ENCODE data around the gene INO80B.
"Not testable (repeated sequence)": the region's sequence is repeated elsewhere in the genome, so short reads cannot be mapped to it uniquely, and the experiment has no call there.

INO80B gene

DNA sequence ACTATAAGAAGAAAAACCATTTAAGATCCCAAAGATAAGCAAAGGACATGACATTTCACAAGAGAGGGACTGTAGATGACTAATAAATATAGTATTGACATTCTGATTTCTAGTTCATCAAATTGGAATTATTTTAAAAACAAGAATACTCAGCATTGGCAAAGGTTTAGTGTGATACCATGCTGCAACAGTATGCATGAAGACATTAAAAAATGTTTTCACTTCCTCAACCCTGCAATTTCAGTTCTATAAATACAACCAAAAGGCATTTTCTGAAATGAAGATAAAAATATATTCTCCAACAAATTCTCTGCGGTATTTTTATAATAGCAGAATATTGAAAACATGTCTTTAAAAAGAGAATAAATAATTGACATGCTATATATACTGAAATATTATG, 35.5 kb upstream of the INO80B start:
- ChIA-PET CTCF (interaction anchor here (1.2 to 3.1 kb wide), 2 partner anchors 27 to 28 kb away, joined by 3 to 14 read pairs; no protein-coding TSS in a partner anchor), POLR2A (no interaction called here)
- H3K4me3 ChIP-seq (ENCODE audit: low read depth, low read length): no peak overlapping the region
- TF ChIP-seq CTCF (IDR thresholded peaks at IDR 0.05; ENCODE audit: insufficient read depth, low read length, missing control alignments): no peak
- no peak for DNase-seq (ENCODE audit: low read depth, low spot score)

GRCh38 chr2:74420006-74420405, 34.9 kb upstream of the INO80B start:
- no peak for TF ChIP-seq CTCF (IDR thresholded peaks at IDR 0.05; ENCODE audit: insufficient read depth, low read length, missing control alignments)
- CTCF ChIA-PET: interaction anchor here (3.1 kb wide), 1 partner anchor 28 kb away, joined by 14 read pairs; no protein-coding TSS in a partner anchor
- POLR2A ChIA-PET: no interaction called here
- DNase-seq (ENCODE audit: low read depth, low spot score): no peak
- H3K4me3 ChIP-seq (ENCODE audit: low read depth, low read length): no peak overlapping the region

DNA sequence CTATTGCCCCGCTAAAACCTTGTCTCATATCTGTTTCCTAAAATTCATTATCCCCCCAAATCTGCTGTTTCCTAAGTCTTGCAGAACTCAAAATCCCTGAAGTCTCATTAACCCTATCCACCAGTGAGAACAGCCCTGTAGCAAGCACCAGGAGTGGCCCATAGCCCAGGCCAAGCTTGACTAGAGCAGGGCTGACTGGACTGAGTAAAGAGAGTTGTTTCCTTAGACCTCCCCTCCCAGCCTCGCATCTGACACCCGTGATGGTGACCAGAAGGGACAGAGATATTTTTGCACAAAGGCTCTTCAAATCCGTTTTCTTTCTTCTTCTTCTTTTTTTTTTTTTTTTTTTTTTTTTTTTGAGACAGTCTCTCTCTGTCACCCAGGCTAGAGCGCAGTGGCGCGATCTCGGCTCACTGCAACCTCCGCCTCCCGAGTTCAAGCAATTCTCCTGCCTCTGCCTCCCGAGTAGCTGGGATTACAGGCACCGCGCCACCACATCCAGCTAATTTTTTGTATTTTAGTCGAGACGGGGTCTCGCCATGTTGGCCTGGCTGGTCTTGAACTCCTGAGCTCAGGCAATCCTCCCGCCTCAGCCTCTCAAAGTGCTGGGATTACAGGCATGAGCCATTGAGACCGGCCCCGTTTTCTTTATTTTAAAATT, 34.3 kb upstream of the INO80B start:
- H3K4me3 ChIP-seq (ENCODE audit: low read depth, low read length); DNase-seq (ENCODE audit: low read depth, low spot score): not testable (repeated sequence)
- POLR2A ChIA-PET: interaction anchor here (0.7 kb wide), 1 partner anchor 12 kb away, joined by 3 read pairs; no protein-coding TSS in a partner anchor
- CTCF ChIA-PET: interaction anchor here (0.8 to 3.1 kb wide), 5 partner anchors 8 to 86 kb away, joined by 3 to 14 read pairs (median 3); no protein-coding TSS in a partner anchor

DNA sequence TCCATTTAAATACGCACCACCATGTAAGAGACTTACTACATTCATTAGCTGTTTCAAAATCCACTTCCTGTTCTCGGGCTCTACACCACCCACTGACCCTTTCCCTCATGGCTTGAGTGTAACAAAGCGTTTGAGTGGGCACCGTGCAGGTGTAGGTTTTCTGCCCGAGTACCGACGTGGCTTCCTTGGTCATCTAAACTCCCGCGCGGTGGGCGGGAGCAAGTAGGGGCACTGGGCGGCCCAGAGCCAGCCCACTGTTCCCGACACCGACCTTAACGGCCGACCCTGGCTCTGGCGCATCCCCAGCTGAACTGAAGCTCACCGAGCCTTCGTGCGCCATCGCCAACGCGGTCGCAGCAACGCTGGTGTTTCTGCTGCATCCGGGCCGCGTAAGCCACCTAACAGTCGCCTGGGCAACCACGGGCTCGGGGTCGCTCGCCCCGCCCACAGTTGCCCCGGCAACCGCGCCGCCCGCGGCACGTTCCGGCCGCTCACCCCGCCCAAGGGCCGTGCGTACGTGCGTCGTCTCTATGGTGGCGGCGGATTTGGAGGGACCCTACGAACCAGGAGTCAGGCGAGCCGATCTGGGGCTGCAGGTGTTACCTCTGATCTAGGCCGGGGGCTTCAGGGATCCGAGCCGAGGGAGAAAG, 33.5 kb upstream of the INO80B start, which contains the start of the genes C2orf81 and WDR54:
TSS of gene C2orf81 (minus strand) at position 399 of the 650 bp plus-strand sequence. CDS start at position 340, 59 bp downstream.
TSS of gene WDR54 (plus strand) at position 510 of the 650 bp plus-strand sequence. CDS start 424 bp downstream, outside the sequence.
- H3K4me3 ChIP-seq (ENCODE audit: low read depth, low read length): peak within 1 kb of the TSS; percentile 83
- ChIA-PET CTCF (interaction anchor here (0.8 to 3.1 kb wide), 6 partner anchors 9 to 87 kb away, joined by 3 to 14 read pairs (median 3); partner anchors contain the start of gene WBP1), POLR2A (interaction anchor here (0.7 kb wide), 1 partner anchor 13 kb away, joined by 3 read pairs; no protein-coding TSS in a partner anchor)
- DNase-seq (ENCODE audit: low read depth, low spot score): no peak
- no peak for TF ChIP-seq CTCF (IDR thresholded peaks at IDR 0.05; ENCODE audit: insufficient read depth, low read length, missing control alignments)

GRCh38 chr2:74423231-74424095, 31.4 kb upstream of the INO80B start:
- no peak for TF ChIP-seq CTCF (IDR thresholded peaks at IDR 0.05; ENCODE audit: insufficient read depth, low read length, missing control alignments)
- POLR2A ChIA-PET: interaction anchor here (0.6 to 1.1 kb wide), 2 partner anchors 35 to 48 kb away, joined by 3 to 4 read pairs; partner anchors contain the start of gene WBP1
- CTCF ChIA-PET: interaction anchor here (1.7 kb wide), 1 partner anchor 16 kb away, joined by 7 read pairs; no protein-coding TSS in a partner anchor
- DNase-seq (ENCODE audit: low read depth, low spot score): no peak
- H3K4me3 ChIP-seq (ENCODE audit: low read depth, low read length): no peak overlapping the region

All from AG04449 (cell line).